GM21526 (cell line): ENCODE measurements around the gene FXYD5.

Experiments used
- ATAC-seq: cut with Tn5 transposase; IDR thresholded peaks from one replicate; pipeline ENCODE4 v1.9.1; 2021; ENCODE audit warnings: moderate library complexity; ENCODE audit not compliant: unreplicated experiment, low FRiP score

The FXYD5 gene

DNA sequence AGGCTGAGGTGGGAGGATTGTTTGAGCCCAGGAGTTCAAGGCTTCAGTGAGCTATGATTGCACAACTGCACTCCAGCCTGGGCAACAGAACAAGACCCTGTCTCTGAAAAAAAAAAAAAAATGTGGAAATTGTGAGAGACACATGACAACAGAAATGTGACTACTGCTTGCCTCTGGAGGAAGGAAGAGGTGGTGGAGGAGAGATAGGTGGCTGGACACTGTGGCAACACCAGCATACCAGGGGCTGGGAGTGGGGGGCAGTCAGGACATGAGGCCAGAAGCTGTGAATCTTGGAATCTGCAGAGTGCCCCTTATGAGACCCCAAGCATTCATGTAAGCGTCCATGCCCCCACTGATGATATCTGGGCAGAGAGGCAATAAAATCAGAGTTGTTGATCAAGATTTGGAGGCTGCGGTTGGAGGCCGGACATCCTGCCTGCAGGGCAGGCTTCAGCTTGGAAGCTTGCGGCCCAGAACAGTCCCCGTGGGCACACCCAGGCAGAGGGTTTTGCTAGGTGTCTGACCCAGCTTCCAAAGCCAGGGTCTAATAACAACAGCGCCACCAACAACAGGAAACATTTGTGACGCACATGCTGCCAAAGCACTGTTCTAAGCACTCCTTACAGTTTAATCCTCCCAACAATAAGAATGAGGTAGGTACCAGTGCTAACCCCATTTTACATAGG lies 57.2 kb downstream of the FXYD5 start:
- no peak for ATAC-seq

DNA sequence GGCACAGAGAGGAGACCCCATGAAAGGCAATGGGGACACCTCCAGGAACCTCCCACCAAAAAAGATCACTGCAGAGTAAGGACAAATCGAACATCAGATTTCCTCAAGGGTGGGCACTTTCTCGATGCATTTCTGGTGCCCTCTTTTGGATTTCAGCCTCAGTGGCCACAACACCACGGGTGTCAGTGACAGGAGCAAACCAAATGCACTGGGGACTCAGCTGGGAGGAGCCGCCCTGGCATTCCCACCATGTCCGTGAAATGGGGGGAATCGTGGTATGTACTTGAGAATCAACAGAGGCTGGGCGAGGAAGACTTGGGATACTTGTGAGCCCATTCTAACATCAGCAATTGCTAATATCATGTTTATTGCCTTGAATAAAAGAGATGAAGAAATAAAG lies 57.7 kb downstream of the FXYD5 start:
- no peak for ATAC-seq

DNA sequence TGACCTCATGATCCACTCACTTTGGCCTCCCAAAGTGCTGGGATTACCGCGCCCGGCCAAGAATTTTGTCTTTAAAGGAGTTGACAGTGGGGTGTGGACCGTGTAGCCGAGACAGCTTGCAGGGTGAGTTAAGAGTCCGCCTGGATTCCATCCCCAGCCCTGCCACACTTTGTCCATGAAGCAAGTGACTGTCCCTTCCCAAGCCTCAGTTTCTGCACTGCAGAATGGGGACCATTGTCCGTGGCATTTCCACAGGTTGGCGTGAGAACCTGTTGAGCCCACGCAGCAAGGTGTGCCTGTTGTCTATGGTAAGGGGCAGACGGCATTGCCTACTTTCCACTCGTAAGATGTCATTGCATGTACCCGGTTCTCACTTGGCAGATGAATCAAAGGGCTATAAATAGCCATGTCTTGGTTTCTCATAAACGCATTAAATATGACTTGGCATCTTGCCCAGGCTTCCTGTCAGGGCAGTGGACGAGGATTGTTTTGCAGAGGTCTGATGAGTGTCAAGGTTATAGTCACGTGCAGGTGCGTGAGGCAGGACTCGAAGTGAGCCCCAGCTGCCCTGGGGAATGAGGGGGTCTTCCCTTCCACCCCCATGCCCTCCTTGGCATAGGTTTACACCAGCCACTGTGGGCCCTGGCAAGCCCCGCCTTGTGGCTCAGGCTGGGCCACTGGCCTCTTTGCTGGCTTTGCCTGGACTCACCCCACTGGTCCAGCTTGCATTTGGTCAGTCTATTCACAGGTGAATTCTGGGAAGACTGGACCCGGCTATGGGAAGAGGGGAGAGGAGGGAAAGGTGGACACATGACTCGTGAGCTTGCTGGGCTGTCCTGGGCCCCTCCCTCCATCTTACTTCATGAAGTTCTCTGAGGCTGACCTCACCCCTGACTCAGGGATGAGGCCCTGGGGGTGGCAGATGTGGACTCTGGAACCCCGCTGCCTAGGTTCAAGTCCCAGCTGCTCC lies 59.4 kb downstream of the FXYD5 start:
- ATAC-seq: no peak

DNA sequence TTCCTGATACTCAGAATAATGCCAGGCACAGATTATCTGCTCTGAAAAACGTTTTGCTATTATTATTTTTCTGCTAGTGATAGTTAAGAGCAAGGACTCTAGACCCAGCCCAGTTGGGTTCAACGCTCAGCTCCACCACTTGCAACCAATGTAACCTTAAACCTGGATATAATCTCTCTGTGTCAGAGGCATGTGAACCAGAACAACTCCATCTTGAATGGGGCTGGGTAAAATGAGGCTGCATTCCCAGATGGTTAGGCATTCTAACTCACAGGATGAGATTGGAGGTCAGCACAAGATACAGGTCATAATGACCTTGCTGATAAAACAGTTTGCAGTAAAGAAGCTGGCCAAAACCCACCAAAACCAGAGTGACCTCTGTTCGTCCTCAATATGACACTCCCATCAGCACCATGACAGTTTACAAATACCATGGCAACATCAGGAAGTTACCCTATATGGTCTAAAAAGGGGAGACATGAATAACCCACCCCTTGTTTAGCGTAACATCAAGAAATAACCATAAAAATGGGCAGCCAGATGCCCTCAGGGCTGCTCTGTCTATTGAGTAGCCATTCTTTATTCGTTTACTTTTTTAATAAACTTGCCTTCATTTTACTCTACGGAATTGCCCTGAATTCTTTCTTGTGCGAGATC lies 60.4 kb downstream of the FXYD5 start:
- ATAC-seq: no peak

DNA sequence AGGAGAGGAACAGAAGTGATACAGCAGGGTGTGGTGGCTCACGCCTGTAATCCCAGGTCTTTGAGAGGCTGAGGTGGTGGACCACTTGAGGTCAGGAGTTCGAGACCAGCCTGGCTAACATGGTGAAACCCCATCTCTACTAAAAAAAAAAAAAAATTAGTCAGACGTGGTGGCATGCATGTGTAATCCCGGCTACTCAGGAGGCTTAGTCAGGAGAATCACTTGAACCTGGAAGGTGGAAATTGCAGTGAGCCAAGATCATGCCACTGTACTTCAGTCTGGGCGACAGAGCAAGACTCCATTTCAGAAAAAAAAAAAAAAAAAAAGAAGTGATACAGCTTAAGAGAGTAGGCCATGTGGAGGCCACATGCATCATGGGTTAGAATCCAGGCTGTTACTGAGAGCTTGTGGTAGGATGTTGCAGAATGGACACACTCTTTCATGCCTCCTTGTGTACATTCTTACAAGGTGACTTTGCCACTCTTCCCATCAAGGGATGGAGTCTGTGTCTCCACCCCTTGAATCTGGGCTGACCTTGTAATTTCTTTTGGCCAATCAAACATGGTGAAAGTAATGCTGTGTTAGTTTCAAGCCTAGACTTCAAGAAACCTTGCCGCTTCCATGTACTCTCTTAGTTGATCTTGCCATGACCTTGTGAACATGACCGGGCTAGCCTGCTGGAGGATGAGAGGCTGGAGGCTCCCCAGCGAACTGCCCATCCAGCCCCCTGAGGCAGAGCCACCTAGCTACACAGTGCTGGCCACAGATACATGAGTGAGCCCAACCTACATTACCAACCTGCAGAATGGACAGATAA lies 61.7 kb downstream of the FXYD5 start:
- no peak for ATAC-seq

DNA sequence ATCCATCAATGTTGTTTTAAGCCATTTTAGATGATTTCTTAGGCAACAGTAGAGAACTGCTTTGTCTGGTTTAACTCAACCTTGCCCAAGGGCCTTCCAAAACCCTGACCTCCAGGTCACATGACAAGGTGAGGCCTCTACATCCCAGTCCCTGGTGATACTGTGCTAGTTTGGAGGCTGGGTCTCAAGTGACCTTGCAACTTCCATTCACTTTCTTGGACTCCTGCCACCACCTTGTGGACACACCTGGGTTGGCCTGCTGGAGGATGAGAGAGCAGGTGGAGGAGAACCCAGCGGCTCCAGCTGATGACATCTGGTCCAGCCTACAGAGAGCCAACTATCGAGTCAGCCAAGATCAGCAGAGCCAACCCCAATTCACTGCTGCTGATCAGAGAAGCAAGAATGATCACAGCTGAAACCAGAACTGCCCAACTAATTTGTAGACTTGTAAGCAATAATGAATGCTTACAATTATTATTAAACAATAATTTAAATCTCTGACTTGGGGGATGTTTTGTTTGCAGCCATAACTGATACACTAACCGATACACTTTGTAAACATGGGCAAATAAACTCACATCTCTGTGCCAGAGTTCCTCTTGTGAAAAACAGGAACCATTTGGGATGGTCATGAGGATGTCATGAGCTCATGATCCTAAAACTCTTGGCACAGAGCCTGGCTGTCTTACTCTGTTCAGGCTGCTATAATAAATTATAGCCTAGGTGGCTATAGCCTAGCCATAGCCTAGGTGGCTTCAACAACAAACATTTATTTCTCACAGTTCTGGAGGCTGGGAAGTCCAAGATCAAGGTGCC lies 62.5 kb downstream of the FXYD5 start:
- ATAC-seq: no peak

DNA sequence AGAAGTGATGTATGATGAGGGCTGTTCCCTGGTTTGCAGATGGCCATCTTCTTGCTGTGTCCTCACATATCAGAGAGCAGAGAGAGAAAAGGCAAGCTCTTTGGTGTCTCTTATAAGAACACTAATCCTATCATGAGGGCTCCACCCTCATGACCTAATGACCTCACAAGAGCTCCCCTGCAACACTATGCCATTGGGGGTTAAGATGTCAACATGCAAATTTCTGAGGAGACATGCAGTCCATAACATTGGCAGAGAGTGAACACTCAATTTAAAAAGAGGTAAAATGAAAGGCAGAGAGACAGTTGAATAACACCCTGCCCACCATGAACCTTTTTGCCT lies 63.1 kb downstream of the FXYD5 start:
- no peak for ATAC-seq

DNA sequence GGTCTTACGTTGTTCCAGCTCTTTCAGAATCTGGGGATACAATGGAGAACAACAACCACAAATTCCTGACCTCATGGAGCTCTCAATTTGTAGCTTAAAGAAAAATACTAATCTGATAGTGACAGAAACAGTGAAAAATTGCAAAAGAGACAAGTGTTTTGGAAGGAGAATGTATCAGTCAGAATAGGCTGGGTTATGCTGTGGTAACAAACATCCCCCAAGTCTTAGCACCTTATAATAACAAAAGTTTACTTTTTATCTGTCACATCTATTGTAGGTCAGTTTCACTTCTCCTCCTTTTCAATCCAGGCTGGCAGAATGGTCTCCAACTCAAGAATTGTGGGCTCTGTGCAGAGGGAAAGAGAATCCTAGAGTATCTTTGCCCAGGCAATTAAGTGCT lies 64.5 kb downstream of the FXYD5 start:
- no peak for ATAC-seq
